CMK (cell line): Measurements from ENCODE around the gene MAP3K3.

ENCODE experiments used
- DNase-seq: peaks from one replicate; pipeline ENCODE4 v3.0.0-alpha.2; 2010; ENCODE audit warnings: low read depth

MAP3K3 gene

DNA sequence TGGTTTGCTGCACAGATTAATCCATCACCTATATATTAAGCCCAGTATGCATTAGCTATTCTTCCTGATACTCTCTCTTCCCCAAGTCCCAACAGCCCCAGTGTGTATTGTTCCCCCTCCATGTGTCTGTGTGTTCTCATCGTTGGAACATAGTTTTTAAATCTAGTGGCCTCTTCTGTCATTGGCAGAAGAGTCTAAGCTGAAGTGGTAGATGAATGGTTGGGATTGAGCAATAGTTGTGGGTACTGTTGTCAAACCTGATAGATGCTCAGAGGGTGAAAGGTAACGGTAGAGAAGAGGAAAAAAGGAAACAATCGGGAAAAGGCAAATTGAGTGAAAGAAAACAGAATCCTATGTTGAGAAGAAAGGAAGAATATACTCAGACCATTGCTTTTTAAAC lies 29.9 kb downstream of the MAP3K3 start:
- no peak for DNase-seq

DNA sequence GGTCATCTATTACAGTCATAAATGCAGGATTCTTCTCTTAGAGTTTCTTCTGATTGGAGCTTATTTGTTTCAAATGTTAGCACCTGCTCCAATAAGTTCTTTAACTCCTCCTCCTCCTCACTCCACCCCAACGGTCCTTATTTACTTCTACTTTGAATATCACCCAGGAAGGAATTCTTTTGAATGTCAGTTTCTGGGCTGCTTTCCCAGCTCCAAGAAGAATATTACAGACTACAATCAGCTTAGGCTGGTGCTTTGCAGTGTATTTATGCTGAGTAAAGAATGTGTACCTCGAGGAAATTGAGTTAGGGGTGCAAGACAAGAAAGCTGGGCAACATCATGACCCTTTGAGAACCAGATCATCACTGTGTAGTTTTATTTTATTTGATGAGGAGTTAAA lies 30.8 kb downstream of the MAP3K3 start:
- DNase-seq, result no peak

DNA sequence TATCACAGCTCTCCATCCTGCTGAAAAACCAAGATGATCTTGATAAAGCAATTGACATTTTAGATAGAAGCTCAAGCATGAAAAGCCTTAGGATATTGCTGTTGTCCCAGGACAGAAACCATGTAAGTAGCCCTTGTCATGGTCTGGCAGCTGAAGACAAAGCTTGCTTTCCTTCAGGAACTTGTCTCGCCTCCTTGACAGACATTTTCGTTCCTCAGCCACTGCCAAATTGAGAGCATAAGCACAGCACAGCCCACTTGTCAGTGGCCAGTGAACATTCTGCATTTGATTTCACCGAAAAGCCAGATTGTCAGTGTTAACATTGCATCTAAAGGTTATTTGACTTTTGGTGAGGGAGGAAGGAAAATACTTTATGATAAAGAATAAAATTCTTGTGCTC lies 35.6 kb downstream of the MAP3K3 start:
- no peak for DNase-seq

DNA sequence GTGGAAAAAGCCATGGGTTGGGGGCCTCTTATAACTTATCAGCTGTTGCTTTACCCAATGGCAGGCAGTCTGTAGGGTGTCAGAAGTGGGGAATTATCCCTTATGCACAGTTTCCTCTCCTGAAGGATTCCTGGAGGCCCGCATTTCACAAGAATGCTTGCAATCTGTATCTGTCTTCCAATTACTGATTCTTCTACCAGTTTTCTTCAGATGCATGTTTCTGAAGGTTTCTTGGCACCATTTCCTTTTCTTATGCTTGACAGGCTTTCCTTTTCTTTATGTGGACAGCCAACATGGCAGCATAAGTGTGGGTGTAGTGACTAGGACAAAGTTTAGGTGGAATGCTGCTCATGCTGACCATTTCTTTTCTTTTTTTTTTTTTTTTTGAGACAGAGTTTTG lies 36.1 kb downstream of the MAP3K3 start:
- no peak for DNase-seq

DNA sequence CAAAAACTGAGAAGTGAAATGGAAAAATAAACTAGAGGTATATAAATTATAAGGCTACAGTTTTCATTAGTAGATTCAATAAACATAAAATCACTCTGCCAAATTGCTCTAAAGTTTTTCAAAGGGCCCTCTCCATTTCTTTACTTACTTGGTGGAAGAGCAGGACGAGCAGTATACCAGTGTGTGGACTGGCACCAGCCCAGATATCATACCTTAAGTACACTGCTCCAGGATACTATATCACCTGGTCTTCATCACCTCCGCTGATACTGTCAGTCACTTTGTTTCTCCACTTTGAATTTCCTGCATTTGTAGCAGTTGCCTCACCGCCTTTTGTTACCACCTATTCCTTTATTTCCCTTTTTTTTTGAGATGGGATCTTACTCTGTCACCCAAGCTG lies 37.6 kb downstream of the MAP3K3 start:
- no peak for DNase-seq

DNA sequence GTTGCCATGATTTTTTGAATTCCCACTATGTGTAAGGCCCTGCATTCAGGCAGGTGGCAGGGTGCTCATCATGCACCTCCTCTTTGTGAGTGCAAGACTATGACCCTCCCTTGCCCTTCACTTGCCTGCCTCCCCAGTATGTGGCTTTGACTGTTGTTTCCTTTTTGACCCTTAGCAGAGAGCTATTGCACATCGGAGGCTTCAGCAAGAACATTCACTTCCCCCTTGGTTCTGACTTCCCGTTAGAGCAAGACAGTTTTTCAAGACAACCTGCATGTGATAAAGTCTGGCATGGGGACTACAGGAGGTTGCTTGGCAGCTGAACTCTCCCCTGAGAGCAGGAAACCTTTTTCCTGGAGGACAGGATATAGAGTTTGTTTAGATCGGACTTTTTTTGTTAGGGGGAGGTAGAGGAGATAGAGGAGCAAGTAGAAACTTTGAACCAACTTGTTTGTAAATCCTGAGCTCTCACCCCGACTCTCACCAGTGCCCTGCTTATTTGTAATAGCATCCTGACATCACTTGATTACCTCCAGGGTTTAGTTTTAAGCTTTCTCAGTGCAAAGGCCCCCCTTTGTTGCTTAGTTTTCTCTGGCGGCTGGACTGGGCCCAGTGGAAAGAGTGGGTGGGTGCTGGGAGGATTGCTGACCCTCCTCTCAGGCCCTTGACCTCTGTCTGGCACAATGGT lies 43.5 kb downstream of the MAP3K3 start:
- peak; percentile 32 for DNase-seq

DNA sequence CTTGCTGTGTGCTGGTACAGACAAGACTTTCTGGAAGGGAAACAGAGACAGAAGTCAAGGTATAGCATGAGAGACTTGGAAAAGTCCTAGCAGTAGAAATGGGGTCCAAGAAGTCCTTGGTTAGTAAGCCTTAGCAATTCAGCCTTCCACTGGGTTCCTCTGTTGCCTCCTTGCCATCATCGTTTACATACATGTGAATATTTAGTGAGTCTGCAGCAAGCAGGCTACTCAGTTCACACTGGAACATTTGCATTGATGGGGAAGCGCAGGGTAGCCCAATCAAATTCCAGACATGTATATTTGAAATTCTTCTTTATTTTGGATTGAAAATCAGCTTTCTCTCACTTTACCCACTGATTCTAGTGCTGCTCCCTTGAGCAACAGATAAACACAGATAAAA lies 50.6 kb downstream of the MAP3K3 start:
- no peak for DNase-seq

DNA sequence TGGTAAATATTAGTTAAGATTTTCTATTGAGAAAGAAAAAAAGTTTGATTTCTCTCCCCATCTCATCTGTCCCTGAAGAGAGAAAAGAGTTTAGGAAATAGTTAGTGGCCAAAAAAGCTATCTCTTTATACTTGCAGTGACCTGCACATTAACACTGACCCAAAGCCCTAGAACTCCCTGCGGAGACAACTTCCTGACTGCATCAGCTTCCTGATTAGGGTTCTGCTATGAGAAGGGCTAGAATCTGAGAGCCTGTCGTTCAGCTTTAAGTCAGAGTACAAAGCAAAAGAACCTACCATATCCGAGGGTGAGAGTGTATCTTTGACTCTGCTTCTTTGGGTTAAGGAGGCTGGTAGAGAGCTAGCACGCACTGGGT lies 53.0 kb downstream of the MAP3K3 start:
- no peak for DNase-seq

DNA sequence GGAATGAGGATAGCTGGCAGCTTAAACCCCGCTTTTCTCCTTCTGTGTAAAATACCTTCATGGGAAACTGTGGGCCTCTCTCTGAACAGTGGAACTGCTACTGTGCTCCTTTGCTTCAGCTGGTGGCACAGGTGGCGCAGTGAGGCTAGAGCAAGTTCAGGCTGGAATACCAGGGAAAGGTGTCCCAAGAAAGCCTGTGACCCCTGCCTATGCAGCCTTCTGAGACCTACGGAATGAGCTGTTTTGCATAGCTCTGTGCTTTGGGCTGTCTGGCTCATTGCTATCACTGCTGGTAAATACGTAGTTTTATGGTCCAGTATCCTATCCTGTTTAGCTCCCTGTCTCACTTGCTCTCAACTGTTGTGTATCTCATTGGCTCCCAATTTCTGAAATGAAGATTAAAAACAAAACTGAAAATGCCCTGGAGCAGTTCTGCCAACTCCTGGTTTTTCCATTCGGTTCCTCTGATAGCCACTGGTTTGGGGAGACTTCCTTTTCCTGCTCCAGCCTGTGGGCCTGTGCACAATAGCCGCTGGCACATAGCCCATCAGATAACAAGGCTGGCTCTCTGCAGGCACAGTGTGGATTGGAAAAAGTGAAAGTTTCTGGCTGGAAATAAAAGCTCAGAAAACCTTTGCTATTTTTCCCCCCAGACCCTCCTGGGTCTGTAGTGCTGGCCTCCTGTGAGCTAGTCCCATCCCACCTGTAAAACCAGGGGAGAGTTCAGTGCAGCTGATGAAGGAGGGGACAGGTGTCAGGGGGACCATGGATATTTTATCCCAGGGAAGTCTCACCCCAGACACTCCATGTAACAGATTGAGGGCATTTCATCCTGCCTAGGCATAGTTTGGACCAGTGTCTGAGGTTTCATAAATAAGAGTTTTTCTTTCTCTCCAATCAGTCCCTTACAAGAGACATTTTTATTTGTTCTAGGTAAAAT lies 53.7 kb downstream of the MAP3K3 start:
- DNase-seq, result no peak

DNA sequence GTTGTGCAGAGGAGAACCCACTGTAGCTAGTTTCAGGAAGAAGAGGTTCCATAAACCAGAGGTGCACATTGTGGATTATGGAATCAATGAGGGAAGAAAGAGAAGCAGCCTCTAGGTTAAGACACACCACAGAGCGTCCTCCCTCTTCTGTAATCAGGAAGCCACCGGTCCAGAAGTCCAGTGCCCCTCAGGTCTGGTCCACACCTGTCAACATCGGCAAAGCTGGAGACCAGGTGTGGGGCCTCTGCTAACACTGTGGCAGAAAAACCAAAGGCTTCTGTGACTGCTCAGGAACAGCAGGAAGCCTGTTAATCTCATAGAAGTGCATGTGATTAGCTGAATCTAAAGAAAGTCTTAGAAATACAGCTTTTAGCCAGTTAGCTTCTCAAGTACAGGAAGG lies 54.4 kb downstream of the MAP3K3 start:
- DNase-seq, result no peak

DNA sequence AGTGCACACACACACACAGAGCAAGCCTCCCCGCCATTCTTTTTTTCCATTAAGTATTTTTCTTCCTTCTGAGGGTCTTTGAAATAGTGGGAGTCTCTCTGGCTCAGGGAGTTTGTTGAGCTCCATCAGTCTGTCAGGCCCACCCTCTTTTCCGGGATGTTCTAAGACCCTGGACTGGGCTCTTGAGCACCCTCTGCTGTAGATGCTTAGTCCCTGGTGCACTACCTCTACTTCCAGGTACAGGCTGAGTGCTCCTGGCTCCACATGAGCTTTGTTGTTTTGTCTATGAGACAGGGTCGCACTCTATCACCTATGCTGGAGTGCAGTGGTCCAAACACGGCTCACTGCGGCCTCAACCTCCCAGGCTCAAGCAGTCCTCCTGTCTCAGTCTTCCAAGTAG lies 57.0 kb downstream of the MAP3K3 start:
- no peak for DNase-seq

DNA sequence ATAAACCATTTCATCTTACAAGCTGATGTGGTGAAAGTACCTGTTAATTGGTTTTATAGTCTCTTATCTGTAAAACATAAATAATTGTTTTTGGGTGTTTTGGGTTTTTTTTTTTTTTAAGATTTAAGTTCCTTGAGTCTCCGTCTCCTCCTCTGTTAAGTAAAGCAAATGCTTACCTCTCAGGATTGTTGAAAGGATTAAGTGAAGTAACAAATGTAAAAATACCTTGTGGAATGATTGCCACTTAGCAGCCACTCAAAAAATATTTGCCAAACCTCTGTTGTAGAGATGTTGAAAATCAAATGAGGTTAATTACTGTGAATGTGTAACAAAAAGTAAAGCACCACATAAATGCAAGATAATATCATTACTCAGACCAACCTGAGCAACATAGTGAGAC lies 58.5 kb downstream of the MAP3K3 start:
- no peak for DNase-seq

DNA sequence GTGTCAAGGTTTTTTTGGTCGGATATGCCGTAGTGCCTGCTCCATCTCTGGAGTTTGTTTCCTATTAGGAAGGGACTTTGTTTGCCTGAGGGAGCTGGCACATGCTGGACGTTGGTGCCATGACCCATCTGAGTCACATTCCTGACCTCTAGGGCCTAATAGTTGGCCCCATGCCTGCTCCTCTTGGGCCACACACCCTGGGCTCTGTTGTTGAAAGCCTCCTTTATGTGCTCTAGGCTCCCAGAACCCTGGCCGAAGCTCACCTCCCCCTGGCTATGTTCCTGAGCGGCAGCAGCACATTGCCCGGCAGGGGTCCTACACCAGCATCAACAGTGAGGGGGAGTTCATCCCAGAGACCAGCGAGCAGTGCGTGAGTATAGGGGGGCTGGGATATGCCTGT lies 59.3 kb downstream of the MAP3K3 start:
- no peak for DNase-seq

DNA sequence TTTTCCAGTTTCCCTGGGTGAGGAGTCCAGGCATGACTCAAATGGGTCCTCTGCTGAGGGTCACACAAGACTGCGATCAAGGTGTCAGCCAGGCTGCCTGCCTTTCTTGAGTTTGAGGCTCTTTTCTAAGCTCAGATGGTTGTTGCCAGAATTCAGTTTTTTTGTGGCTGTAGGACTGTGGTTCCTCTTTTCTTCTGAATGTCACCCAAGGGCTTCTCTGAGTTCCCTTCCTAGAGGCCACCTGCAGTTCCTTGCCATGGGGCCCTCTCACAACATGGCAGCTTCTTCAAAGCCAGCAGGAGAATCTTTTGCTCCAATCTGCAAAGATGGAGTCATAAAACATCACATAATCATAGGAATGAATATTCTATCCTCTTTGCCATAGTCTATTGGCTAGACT lies 60.2 kb downstream of the MAP3K3 start:
- no peak for DNase-seq

DNA sequence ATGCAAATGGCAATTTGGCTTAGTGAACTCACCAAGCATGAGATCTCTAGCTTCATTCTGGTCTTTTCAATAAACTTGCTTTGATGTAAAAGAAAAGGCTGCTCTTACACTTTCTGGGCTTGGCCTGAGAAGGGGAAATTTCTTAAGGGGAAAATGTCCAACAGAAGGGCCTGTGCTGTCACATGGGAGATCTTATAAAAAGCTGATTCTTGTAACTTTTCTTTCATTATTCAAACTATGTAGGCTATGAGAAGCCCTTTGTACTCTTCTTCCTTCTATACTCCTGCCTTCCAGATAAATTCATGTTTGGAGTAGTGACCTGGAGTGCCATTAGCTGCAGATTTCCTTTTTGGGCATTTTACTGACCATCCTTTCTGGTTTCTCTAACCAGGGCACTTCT lies 60.8 kb downstream of the MAP3K3 start:
- DNase-seq, result no peak

DNA sequence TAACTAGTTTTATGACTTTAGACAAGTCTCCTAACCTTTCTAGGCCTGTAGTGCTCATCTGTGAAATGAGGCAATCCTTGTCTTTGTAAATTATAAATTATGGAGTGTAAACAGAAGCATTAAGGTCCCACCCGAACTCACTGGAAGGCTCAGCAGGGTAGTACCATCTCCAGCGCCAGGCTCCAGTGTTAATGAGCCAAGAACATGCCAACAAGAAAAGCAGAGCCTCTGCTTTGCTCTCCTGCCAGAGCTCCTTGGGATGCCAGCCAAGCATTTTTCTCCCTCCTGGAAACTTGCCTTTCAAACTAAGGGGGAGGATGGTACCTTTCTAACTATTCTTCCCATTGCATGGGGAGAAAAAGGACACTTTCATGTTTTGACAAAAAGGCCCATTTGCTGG lies 62.8 kb downstream of the MAP3K3 start:
- DNase-seq, result no peak

DNA sequence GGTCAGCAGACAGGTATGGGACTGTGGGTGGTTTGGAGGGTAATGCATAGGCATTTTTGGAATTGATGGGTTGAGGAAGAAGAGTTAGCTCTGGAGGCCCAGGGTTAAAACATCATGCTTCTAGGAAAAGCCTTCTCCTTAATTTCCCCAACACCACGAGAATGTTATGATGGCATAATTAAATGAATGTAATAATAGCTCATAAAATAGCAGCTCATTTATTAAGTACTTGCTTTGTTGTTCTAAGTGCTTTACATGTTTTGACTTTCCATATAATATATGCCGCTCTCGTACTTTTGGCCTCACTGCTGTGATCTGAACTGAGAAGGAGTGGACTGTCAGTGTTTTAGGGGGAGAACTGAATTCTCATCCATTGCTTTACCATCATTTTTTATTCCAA lies 63.4 kb downstream of the MAP3K3 start:
- DNase-seq, result no peak

DNA sequence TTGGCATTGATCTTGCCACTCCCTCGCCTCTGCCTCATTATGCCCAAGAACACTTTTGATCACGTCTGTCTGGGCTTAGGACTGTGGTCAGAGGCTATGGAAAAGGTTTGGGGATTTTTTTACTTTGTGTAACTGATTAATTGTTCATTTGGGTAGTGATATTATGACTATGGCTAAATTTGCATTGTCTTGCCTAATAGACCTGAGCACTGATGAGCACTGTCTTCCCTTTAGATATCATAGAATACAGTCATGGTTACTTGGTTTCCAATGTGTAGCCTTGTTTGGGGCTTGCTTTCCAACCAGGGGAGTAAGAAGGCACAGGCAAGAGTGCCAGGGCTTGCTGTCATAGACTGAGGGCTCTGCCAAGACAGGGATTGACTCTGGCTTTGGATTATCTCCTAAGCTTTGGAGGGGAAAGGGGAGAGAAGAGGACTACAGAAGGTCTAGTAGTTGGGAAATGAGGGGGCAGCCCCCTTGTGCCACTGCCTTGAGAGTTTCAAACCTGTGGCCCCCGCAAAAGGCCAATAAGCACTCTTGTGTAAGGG lies 64.0 kb downstream of the MAP3K3 start:
- no peak for DNase-seq

DNA sequence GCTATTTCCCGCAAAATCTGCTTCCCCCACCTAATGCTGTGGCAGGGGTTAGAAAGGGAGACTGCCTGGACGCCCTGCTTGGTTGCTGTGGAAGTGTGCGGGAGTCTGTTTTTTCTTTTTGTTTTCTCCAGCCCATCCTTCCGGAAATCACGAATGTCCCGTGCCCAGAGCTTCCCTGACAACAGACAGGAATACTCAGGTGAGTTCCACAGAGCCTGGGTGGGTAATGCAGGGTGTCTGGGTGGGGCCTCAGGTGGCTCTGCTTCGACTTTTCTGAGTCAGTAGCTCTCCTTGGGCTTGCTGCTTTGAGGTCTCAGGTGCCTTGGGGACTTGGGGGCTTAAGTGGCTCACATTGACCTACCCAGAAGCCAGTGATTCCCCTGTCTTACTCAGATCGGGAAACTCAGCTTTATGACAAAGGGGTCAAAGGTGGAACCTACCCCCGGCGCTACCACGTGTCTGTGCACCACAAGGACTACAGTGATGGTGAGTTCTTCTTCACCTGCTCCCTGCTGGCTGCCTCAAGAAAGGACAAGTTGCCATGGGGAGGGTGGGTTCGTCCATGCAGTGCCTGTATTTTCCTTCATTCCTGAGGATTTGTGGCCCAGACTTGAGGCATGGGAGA lies 66.3 kb downstream of the MAP3K3 start:
- no peak for DNase-seq

DNA sequence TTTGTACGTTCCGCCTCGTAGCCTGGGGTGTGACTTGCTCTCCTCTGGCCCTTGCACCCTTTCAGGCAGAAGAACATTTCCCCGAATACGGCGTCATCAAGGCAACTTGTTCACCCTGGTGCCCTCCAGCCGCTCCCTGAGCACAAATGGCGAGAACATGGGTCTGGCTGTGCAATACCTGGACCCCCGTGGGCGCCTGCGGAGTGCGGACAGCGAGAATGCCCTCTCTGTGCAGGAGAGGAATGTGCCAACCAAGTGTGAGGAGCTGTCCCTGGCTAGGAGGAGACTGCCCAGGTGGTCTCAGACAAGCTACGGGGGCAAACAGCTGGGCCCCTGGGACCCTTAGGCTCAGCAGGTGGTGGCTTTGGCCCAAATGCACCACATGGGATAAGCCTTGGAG lies 67.3 kb downstream of the MAP3K3 start:
- DNase-seq, result no peak

DNA sequence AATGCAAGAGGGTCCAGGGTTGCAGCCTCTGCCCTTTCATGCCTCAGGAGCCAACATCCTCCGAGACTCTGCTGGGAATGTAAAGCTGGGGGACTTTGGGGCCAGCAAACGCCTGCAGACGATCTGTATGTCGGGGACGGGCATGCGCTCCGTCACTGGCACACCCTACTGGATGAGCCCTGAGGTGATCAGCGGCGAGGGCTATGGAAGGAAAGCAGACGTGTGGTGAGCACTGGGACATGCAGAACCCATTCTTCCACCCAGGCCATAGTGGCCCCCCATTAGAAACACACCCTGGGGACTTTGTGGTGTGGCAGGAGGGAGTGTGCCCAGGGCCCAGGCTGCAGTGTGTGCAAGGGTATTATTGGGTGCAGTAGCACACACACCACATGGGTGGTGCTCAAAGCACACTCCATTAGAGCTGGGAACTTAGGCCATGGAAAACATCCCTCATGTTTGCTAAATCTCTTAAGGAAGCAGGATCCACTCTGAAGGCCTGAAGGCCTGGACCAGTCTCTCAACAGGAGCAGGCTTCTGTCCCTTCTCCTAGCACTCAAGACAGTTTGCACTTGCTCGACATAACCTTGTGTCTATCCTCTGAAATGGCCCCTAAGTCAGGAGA lies 70.1 kb downstream of the MAP3K3 start:
- DNase-seq, result no peak

DNA sequence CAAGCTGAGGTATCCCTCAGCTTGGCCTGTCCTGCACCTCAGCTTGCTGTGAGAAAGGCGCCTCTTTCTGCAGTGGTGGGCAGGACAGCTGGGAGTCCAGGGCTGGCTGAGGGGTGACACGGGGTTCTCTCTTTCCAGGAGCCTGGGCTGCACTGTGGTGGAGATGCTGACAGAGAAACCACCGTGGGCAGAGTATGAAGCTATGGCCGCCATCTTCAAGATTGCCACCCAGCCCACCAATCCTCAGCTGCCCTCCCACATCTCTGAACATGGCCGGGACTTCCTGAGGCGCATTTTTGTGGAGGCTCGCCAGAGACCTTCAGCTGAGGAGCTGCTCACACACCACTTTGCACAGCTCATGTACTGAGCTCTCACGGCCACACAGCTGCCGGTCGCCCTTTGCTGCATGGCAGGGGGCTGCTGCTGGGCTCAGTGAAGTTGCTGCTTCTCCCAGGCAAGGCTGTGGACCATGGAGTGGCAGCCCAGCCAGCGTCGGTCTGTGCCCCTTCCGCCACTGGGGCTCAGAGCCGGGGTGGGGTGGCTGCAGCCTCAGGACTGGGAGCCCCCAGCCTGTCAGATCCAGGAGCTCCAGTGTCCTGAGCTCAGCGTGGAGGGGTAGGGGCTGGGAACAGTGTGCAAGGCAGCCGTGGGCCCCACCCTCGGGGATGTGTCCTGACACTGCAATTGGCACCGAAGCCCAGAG lies 71.3 kb downstream of the MAP3K3 start:
- no peak for DNase-seq
